Measurements from ENCODE around the gene GLYATL1B. TPM values are rescaled to one million over a fixed set of nuclear protein-coding genes. Genes with fewer than 3 reads are reported as not detected.

The GLYATL1B gene, protein sequence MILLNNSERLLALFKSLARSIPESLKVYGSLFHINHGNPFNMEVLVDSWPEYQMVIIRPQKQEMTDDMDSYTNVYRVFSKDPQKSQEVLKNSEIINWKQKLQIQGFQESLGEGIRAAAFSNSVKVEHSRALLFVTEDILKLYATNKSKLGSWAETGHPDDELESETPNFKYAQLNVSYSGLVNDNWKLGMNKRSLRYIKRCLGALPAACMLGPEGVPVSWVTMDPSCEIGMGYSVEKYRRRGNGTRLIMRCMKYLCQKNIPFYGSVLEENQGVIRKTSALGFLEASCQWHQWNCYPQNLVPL
- not detected for total RNA-seq

DNA sequence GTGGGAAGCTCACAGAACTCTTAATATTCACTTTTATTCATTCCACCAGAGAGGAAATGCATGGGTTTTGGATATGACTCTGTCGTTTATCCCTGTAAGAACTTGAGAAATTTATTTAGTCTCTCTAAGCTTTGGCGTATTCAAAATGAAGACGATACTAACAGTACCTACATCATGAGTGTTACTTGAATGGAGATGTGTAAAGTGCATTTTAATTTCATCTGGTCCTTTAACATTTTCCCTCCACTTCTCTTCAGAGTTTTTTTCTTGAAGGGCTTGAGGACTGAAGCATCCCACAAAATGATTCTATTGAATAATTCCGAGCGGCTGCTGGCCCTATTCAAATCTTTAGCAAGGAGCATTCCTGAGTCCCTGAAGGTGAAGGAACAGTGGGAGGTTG is at the start of gene GLYATL1B:
GLYATL1B (plus strand) TSS at position 301 of the 400 bp plus-strand sequence; CDS start at position 301, 0 bp downstream.

DNA sequence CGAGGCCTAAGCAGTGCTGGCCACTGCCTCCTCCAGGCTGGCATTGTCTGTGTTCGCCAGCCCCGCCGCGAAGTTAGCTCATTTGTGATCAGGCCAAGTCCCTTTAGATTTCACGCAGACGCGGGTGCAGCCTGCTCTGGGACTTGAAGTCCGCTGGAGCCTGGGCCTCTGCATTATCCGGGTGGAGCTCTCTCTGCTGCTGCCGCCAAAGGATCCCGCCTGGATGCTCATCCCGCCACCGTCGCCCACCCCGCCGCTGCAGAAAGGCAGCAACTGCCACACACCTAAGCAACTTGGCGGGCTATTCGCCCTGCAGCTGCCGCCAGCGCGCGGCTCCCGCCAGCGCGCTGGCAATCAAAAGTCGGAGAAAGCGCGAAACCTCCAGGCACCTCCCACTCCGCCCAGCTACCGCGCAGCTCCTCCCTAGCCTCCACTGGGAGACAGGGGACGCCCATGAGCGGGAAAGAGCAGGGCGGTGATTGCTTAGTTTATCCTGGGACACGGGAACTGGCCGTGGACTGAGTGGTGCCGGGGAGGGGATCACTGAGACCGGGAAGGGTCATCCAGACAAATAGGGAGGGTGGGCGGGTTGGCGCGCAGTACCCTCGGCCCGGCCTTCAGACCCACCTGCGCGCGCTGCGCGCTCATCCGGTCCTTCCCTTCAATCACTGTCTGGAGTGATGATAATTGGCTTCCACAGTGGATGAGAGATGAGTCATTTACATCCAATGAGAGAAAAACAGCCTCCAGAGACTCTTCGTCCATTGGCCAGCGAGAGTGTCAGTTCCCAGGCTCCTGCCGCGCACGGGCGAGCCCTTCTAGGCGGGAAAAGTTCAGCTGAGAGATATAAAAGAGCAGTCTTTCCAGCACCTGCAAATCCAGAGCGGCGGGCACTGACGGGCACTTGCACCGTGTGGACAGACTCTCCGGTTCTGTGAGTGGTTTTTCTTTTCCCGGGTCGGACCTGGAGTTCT is 20.5 kb downstream of the GLYATL1B start, which contains the start of gene FAM111B:
FAM111B (plus strand) TSS at position 875 of the 974 bp plus-strand sequence. CDS start 2,389 bp downstream, outside the sequence.

DNA sequence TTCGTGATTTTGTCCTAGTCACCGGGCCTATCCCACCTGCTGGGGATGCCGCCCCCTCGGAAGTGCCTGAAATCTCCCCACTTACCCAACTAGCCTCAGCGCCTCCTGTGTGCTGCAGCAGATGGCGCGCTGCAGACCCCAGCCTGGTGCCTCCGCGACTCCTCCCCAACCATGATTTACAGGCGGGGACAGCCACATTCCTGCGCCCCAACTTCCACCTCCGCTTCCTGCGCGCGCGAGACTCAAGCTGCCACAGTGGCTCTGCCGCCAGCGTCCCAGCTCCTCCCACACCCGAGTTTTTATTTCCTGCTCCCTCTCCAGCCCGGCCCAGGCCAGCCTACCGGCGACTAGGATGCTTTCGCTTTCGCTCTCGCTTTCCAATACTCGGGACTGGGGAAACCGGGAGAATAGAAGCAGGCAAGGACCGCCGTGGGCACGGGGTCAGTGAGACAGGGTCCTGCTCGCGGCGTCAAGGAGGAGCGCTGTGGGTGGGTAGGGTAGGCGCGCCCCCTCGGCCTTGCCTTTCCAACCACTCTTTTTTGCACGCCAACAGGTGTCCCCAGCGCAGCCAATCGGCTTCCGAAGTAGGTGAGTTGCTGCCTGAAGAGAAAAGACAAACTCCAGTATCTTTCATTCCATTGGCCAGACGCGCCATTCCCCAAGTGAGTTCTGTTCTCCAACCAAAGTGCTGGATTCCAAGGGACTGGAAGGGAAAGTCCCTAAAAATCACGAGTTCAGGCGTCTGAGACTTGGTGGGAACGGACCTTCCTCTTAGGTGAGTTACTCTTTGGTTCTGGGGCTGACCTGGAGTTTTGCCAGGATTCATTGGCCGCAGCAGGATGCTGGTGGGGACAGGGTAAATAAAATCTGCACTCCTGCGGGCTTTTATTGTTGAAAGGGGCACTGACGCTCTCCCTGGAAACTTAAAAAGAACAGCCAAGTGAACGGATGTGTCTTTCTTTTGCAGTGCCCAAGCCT is 56.7 kb downstream of the GLYATL1B start, which contains the start of gene FAM111A:
FAM111A (plus strand) TSS at position 327 of the 978 bp plus-strand sequence. CDS start 6,017 bp downstream, outside the sequence.

Other genes with a start within 250 kb of the GLYATL1B start
- gene GLYATL2, start 241.6 kb upstream of the GLYATL1B start, total RNA-seq: 3.4 TPM
- gene GLYATL1, start 146.8 kb upstream of the GLYATL1B start, total RNA-seq: 0.94 TPM
- gene FAM111B, start 20.9 kb downstream of the GLYATL1B start, total RNA-seq: 7.2 TPM
- gene FAM111A, start 56.5 kb downstream of the GLYATL1B start, total RNA-seq: 13.8 TPM
- 96.4 TPM for gene DTX4, start 85.8 kb downstream of the GLYATL1B start, total RNA-seq
- 1.6 TPM for gene MPEG1, start 126.6 kb downstream of the GLYATL1B start, total RNA-seq

Measured in parietal lobe (tissue), 1 donor.